PFSK-1 (cell line): ENCODE data around the gene IGF2R.

Experiments
- POLR2AphosphoS5 ChIP-seq: IDR thresholded peaks from 2 replicates; pipeline ENCODE4 v1.6.1; 2012; ENCODE audit warnings: low read depth, mild to moderate bottlenecking, control low read depth, low read length, moderate library complexity
- TAF1 ChIP-seq: IDR thresholded peaks from 2 replicates; pipeline ENCODE4 v1.6.1; 2012; ENCODE audit warnings: low read length, control low read depth, borderline replicate concordance; ENCODE audit not compliant: insufficient read depth

DNA sequence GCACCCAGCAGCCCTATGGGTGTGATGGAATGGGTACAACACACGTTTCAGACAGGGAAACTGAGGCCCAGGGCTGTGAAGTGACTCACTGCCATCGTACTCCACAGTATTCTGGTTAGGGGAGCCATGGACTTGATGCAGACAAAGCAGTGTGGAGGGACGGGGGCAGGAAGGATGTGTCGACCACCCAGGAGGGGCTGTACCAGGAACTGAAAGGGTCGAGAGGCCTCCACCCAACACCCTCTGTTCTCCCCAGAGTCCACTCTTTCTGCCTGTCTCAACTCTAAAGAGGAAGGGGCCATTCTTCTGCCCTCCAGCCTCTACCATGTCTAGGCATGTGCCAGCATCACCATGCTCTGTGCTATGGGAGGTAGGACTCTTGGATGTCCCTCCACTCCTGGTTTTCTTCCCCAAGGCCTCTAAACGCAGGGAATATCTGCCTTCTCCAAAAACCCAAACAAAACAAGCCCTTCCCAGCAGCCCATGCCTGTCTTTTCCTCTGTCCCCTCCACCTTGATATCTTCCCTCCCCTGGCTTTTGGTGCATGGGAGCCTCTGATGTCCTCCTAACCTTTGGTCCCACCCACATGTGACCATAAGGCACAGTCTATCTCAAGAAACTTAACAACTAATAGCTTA is 160.1 kb downstream of the IGF2R start:
- TF ChIP-seq TAF1 (no peak), POLR2AphosphoS5 (no peak)
